GM19463 (cell line): Measurements from ENCODE around the gene MRC2.
"Not testable (repeated sequence)": the region's sequence is repeated elsewhere in the genome, so short reads cannot be mapped to it uniquely, and the experiment has no call there.

Experiments used
- ATAC-seq: cut with Tn5 transposase; IDR thresholded peaks from one replicate; pipeline ENCODE4 v1.9.1; 2021; ENCODE audit warnings: mild to moderate bottlenecking, moderate library complexity; ENCODE audit not compliant: unreplicated experiment

Gene MRC2

DNA sequence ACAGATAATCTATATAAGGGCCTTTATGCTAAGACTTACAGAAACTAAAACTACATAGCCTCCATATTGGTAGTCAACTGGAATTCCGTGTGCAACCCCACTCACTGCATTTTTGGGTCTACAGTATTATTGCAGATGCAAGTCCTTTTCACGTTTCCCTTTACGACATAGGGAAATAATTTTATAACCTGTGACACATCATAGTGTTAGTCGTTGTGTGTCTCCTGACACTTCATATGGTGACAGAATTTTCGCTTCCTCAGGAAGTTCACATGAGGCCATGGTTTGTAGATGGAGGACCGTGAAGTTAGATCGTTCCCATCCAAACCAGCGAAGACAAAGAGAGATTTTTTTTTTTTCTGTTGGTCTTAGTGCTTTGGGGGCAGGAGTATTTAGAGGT is 15.7 kb upstream of the MRC2 start:
- peak; percentile 36 for ATAC-seq

- ATAC-seq: not testable (repeated sequence)
These were observed 15.2 kb upstream of the MRC2 start for GRCh38 chr17:62612289-62612688.

DNA sequence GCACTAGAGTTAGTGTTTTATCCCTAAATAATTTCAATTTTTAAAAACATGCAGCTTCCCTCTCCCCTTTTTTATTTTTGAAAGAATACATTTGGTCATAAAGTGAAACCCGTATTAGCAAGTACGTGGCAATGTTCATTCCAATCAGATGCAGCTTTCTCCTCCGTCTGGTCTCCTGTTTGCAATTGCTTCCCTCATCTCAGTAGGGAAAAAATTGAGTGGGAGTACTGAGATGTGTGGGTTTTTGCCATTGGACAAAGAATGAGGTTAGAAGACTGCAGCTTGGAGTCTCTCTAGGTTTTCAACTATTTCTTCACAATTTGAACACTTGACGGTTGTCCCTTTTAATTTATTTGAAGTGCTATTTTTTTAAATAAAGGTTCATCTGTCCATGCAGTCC is 14.4 kb upstream of the MRC2 start:
- ATAC-seq: not testable (repeated sequence)

- no peak for ATAC-seq
These were observed 13.3 kb upstream of the MRC2 start for GRCh38 chr17:62614142-62614541.

- no peak for ATAC-seq
These were observed 12.0 kb upstream of the MRC2 start for GRCh38 chr17:62615503-62615902.

DNA sequence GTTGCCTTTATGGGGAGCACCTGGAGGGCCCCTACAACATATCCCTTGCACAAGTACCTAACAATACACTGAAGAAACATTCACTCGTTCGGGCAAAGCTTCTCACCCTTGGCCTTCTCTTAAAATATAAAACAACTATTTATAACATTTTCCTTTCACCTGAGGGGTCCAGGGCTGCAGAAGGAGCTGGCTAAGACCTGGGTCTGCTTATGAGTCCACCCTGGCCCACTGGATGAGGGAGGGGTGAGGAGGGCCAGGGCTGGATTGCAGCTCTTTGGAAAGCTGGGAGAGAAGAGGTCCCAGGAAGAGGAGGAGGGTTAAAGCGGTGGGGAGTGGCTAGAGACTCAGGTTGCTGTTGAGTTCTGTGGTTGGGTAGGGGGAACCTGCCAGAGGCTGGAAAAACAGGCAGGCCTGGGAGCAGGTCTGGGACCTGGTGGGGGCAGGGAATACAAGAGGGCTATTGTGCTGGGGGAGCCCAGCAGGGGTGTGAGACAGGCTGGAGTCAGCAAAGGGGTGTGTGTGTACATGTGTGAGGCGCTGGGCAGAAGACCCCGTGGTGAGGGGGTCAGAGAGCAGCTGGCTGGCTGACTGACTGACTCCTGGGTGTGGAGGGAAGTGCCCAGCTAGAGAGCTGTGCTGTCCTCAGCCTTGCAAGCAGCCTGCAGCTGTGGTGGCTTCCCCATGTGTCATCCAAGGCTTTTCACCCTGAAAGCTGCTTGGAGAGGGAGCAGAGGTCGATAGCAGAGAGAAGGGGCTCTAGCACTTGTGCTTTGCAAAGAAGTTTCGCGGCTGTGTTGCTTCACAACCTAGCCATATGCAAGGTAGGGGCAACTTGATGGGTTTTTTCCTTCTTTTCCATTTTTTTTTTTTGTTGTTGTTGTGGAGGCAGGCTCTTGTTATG is 10.2 kb upstream of the MRC2 start:
- no peak for ATAC-seq

DNA sequence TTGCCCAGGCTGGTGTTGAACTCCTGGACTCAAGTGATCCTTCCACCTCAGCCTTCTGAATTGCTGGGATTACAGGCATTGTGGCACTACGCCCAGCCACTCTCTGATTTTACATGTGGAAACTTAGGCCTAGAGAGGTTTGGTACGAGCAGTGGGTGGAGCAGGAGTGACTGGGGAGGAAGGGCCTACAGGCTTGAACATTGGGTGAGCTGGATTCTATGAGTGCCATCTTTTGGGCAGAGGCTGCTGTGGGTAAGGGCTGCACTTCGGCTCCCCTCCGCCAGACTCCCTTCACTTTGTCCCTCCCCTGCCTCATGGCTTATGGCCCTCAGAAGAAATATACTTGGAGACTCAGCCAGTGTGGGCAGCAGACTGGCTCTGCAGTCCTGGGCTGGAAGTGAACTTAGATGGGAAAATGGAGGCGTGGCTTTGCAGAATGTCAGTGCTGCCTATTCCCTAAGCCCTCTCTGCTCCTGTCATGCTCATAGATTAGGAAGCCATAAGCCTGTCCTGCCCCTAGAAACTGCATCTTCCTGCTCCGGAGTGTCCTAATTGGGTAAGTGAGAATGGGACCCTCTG is 9.5 kb upstream of the MRC2 start:
- no peak for ATAC-seq

DNA sequence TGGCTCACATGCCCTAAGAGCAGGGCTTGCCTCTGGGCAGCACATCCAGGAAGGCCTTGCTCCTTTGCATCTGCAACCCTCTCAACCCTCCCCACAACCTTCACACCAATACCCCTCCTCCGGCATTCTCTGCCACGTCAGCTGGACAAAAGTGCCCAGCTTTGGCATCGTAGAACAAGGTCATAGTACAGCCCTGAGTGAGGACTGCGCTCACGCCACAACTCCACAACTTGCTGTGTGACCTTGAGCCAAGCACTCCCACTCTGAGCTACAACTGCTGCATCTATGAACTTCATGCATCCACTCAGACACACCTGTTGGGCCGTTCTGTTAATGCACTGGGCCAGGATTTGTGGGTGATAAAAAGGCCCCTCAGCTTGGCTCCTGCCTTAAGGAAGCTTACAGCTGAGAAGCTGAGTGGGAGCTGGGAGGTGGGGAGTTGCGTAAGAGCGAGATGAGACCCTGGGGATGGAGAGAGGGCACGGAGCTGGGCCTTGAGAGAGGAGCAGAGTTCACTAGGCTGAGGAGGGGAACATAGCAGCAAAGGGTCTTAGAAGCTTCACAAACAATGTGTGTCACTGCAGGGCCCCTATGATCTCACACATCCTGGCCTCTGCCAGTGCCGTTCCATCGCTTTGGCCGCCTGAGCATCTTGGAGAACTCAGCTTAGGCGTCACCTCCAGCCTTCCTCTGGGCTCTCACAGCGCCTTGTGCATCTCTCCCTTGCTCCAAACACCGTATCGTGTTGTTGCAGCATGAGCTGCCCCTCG is 8.6 kb upstream of the MRC2 start:
- ATAC-seq: no peak

DNA sequence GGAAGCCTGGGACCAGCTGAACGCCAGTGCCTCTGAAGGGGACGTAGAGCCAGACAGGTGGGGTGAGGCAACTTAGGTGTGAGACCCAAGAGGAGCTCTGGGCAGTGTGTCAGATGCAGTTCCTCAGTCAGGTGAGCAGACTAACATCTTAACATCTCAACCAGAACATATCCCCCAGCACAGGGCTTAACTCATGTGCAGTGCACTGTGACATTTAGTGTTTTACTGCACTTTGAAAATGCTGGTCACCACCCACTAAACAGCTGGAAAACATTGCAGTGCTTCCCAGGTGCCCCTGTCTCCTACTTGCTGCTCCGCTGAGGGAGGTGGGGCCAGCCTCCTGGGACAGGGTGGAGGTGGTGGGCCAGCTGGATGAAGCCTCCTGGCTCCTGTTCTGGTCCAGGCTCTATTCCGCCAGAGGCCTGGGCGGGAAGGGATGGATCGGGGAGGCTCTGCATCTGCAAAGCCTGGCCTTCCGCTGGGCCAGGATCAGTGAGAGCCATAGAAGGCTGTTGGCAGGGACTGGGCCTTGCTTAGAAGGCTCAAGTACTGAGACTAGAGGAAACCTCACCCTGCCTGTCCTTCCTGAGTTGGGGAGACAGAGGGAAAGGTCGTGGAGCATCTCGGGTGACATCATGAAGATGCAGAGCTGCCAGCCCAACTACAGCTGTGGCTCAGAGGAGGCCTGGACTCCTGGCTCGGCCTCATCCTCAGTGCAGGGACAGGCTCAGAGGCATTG is 7.9 kb upstream of the MRC2 start:
- no peak for ATAC-seq

GRCh38 chr17:62621223-62621622 is 6.2 kb upstream of the MRC2 start:
- no peak for ATAC-seq

GRCh38 chr17:62625184-62625869 is 2.1 kb upstream of the MRC2 start:
- ATAC-seq: no peak

DNA sequence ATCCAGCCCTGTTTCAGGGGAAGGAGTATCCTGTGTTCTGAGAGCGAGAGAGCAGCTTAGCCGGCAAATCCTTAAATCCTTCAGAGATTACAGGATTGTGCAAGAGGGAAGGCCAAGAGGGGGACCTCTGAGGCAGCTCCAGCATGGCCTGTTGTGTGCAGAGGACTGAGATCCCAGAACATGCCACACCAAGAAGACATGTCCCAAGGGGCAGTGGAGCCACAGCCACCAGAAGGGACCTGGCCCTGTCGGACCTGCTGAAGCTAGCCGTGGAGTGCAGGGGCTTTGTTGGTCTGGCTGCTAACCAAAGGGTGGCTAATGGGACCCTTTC is 1.6 kb upstream of the MRC2 start:
- ATAC-seq: no peak

DNA sequence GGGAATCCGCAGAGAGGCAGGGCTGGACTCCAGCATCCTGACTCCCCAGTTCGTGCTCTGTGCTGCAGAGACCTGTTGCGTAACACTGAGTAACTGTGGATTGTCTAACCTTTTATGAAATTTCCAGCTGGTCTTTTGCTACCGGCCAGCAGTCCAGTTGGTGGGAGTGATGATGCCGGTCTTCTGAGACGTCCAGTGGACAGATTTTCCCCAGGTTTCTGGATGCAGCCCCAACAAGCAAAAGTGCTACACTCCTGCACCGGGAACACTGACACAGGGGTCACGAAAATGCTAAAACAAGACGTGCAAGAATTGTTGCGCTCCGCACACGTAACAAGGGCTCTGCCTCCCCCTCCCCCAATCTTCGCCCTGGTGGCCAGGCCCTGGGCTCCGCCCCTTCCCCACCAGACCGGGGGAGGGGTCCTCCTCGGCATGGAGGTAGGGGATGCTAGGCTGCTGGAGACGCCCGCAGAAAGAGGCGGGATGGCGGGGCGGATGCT is 701 bp upstream of the MRC2 start:
- ATAC-seq: no peak

DNA sequence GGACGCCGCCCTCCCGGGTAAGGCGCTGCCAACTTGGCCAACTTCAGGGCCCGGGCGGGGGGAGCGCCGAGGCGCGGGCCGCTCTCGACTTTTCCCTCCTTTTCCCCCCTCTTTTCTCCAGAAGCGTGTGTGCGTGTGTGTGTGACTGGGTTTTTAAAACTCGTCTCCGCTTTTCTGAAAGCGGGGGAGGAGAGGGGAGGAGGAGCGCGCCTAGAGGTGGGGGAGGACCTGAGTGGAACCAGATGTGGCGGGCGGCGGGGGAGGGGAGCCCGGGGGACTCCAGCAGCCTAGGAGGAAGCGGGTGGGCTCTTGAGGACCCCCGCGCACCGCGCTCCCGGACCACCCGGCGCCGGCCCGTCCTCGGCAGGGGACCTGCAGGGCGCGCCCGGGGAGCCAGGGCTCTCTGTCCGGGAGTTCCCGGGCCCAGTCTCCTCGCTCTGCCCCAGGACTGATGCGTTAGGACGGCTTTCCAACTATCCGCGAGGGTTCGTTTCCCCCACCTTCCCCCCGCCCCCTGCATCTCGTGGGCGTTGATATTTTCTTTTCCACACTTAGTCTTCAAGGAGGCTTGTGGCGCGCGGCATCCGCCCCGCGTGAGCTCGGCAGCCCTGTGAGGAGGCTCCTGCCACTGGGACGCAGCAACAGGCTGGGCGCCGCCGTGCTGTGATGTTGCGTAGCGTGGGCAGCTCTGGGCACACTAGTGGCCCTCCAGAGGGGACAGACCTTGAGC is 599 bp downstream of the MRC2 start:
- no peak for ATAC-seq

- no peak for ATAC-seq
These were observed 1.5 kb downstream of the MRC2 start for GRCh38 chr17:62628831-62629555.

DNA sequence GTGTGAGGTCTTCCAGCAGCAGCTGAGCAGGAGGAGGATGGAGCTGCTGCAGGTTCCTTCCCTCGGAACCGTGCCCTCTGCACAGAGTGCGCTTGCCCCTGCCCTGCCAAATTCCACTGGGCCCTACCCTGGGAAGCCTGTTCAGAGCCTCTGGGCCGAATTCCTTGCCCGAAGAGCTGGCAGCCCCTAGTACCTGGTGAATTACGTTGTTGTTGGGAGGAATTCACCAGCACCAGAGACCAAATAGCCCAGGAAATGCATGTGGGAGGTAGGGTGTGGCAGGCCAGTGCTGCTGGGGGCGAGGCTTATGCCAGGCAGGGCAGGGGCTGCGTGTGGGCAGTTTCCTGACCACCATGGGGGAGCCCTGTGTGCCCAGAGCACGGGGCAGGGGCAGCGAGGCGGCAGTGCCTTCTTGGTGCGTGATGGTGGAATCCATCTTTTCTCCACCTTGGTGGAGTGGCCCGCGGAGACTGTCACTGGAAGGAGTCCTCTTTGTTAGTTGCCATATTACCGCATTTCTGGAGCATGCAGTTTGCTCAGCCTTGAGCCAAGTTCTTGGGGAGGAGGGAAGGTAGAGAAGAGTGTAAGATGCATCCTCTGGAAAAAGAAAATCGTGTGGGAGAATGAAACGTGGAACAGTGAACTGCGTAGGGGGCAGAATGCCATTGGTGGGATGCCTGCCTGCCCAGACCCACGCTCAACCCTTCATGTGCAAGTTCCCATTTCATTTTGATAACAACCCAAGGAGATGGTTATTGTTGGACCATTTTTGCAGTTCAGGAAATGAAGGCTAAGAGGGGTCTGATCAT is 2.3 kb downstream of the MRC2 start:
- ATAC-seq: no peak

DNA sequence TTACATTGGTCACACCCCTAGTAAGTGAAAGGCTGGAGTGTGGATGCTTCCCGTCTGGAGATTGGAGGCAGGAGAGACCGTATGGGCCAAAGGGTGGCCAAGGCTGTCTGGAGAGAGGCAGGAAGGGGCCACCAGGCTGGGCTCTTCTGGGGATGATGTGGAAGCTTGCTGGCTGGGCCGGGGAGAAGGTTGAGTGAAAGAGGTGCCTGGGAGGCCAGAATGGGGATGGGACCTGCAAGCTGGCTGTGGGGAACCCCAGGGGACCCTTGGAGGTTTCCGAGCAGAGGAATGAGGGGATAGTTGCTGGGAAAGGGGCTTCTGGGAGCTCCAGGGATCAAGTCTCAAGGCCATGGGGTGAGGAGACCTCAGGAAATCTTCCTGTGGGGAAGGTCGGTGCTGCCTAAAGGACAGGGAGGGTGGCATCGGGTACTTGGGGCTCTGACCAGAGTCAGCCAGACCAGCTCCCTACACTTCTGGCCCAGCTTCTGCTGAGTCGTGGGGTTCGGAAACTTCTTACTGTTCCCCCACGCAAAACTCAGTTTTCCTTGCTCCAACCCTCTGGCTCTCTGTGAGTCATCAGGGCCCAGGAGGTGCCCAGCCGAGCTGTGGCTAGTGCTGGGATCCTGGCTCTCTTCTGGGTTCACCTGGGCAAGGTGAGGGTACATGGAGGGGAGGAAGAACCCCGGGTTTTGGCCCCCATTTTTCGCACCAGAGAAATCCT is 3.1 kb downstream of the MRC2 start:
- ATAC-seq: no peak
